Astrocyte (in vitro differentiated cells and primary cell): ENCODE results near the gene CEP128. TPM values are rescaled to one million over a fixed set of nuclear protein-coding genes. Genes with fewer than 3 reads are reported as not detected.
"Not testable (repeated sequence)": the region's sequence is repeated elsewhere in the genome, so short reads cannot be mapped to it uniquely, and the experiment has no call there.

Experiments used
- DNase-seq: peaks from one replicate; pipeline ENCODE4 v3.0.0-alpha.2; 2010; ENCODE audit warnings: low read depth
- FAIRE-seq: peaks from 2 replicates; lab custom pipeline; 2011; peaks lifted over from hg19 to GRCh38; lab: Jason Lieb, UNC
- H2AFZ ChIP-seq: 2 replicates; pipeline ENCODE4 v1.6.0; 2012; ENCODE audit warnings: low read depth, low read length, inconsistent platforms
- H3K27ac ChIP-seq: 2 replicates; pipeline ENCODE4 v1.5.1; 2011; ENCODE audit warnings: low read depth, low read length, inconsistent platforms
- H3K27me3 ChIP-seq: 2 replicates; pipeline ENCODE4 v1.6.0; 2011; ENCODE audit warnings: low read length, inconsistent platforms; ENCODE audit not compliant: insufficient read depth
- H3K36me3 ChIP-seq: 2 replicates; pipeline ENCODE4 v1.5.1; 2011; ENCODE audit warnings: low read length, inconsistent platforms; ENCODE audit not compliant: insufficient read depth
- H3K4me1 ChIP-seq: 2 replicates; pipeline ENCODE4 v1.5.1; 2011; ENCODE audit warnings: low read length, inconsistent platforms; ENCODE audit not compliant: insufficient read depth
- H3K4me2 ChIP-seq: 2 replicates; pipeline ENCODE4 v1.6.0; 2012; ENCODE audit warnings: low read length, inconsistent platforms
- H3K4me3 ChIP-seq: 2 replicates; pipeline ENCODE4 v1.5.1; 2011; ENCODE audit warnings: low read depth, mild to moderate bottlenecking, low read length, inconsistent platforms; ENCODE audit not compliant: insufficient read depth
- H3K79me2 ChIP-seq: 2 replicates; pipeline ENCODE4 v1.6.0; 2012; ENCODE audit warnings: mild to moderate bottlenecking, low read length, inconsistent platforms; ENCODE audit not compliant: insufficient read depth
- H3K9ac ChIP-seq: 2 replicates; pipeline ENCODE4 v1.6.0; 2012; ENCODE audit warnings: mild to moderate bottlenecking, low read length, inconsistent platforms
- H3K9me3 ChIP-seq: 2 replicates; pipeline ENCODE4 v1.5.1; 2012; ENCODE audit warnings: low read depth, mild to moderate bottlenecking, low read length, inconsistent platforms; ENCODE audit not compliant: insufficient read depth
- H4K20me1 ChIP-seq: 2 replicates; pipeline ENCODE4 v1.6.0; 2012; ENCODE audit warnings: low read length, inconsistent platforms; ENCODE audit not compliant: insufficient read depth
- H3K27ac Mint-ChIP-seq: one replicate; pipeline ENCODE4 v1.8.0; 2021; ENCODE audit warnings: mild to moderate bottlenecking, mixed read lengths; ENCODE audit not compliant: unreplicated experiment
- H3K27me3 Mint-ChIP-seq: one replicate; pipeline ENCODE4 v1.8.0; 2021; ENCODE audit warnings: low read depth, mixed read lengths; ENCODE audit not compliant: unreplicated experiment
- H3K36me3 Mint-ChIP-seq: one replicate; pipeline ENCODE4 v1.8.0; 2021; ENCODE audit warnings: low read depth, mixed read lengths; ENCODE audit not compliant: unreplicated experiment
- H3K4me1 Mint-ChIP-seq: one replicate; pipeline ENCODE4 v1.8.0; 2021; ENCODE audit warnings: low read depth, mixed read lengths; ENCODE audit not compliant: unreplicated experiment
- H3K4me3 Mint-ChIP-seq: one replicate; pipeline ENCODE4 v1.8.0; 2021; ENCODE audit warnings: mild to moderate bottlenecking, moderate library complexity, mixed read lengths; ENCODE audit not compliant: unreplicated experiment
- H3K9me3 Mint-ChIP-seq: one replicate; pipeline ENCODE4 v1.8.0; 2021; ENCODE audit warnings: mild to moderate bottlenecking, mixed read lengths; ENCODE audit not compliant: unreplicated experiment
- EZH2 ChIP-seq: IDR thresholded peaks from 2 replicates; pipeline ENCODE4 v1.6.1; 2012; ENCODE audit warnings: mild to moderate bottlenecking, low read length, inconsistent platforms; ENCODE audit not compliant: insufficient read depth
- total RNA-seq: library from RNA; stranded (reverse); gene quantifications from 2 replicates; pipeline ENCODE4 v1.2.1, GENCODE V29; 2021
- TF ChIP-seq, protein P1 (sequence below): IDR thresholded peaks from 2 replicates; pipeline ENCODE4 v1.5.1; 2011; ENCODE audit warnings: low read depth, mild to moderate bottlenecking, inconsistent platforms, low read length, moderate library complexity; ENCODE audit not compliant: insufficient read depth

CEP128 gene
- total RNA-seq, 1 donor from 2014 or later = 6.4 TPM

DNA sequence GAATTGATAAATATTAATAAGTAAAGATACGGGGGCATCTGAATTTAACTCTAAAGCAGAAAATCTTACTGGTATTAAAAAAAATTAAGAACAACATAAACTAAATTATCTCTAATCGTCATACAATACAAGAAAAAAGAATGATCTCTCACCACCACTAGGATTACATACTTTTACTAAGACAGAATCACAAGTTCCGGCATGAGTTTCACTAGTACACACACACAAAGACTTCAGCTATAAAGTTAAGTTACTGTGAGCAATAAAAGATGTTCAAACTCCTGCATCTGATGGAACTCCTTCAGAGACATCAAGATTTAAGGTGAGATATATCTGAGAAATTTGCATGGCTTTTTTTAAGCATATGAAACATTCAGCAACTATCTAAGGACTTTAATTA, 21.9 kb downstream of the CEP128 start:
- DNase-seq (no peak), FAIRE-seq (no peak)
- no peak overlapping the region for H3K4me2 ChIP-seq
- no peaks in the 10 kb centered on the region for H3K9me3 ChIP-seq
- no peak overlapping the region for H3K27ac ChIP-seq
- H3K27me3 ChIP-seq = no peaks in the 10 kb centered on the region
- H3K27ac Mint-ChIP-seq = no peak overlapping the region
- H3K27me3 Mint-ChIP-seq = no peaks in the 10 kb centered on the region
- no peaks in the 10 kb centered on the region for H3K36me3 ChIP-seq
- no peaks in the 10 kb centered on the region for H3K9me3 Mint-ChIP-seq
- H2AFZ ChIP-seq = no peak overlapping the region
- no peaks in the 10 kb centered on the region for H3K4me1 Mint-ChIP-seq
- TF ChIP-seq, protein P1, sequence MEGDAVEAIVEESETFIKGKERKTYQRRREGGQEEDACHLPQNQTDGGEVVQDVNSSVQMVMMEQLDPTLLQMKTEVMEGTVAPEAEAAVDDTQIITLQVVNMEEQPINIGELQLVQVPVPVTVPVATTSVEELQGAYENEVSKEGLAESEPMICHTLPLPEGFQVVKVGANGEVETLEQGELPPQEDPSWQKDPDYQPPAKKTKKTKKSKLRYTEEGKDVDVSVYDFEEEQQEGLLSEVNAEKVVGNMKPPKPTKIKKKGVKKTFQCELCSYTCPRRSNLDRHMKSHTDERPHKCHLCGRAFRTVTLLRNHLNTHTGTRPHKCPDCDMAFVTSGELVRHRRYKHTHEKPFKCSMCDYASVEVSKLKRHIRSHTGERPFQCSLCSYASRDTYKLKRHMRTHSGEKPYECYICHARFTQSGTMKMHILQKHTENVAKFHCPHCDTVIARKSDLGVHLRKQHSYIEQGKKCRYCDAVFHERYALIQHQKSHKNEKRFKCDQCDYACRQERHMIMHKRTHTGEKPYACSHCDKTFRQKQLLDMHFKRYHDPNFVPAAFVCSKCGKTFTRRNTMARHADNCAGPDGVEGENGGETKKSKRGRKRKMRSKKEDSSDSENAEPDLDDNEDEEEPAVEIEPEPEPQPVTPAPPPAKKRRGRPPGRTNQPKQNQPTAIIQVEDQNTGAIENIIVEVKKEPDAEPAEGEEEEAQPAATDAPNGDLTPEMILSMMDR = no peak
- no peak for TF ChIP-seq EZH2
- H3K4me3 ChIP-seq = no peak overlapping the region
- no peaks in the 10 kb centered on the region for H3K36me3 Mint-ChIP-seq
- no peak overlapping the region for H3K9ac ChIP-seq
- H3K4me1 ChIP-seq = no peaks in the 10 kb centered on the region
- no peak overlapping the region for H3K4me3 Mint-ChIP-seq
- no peaks in the 10 kb centered on the region for H4K20me1 ChIP-seq
- H3K79me2 ChIP-seq = no peaks in the 10 kb centered on the region

- DNase-seq, H3K27ac ChIP-seq, H3K4me2 ChIP-seq, H3K4me1 ChIP-seq, H3K36me3 Mint-ChIP-seq, H3K79me2 ChIP-seq, H3K9me3 ChIP-seq, H3K4me3 Mint-ChIP-seq, H2AFZ ChIP-seq, H3K27ac Mint-ChIP-seq, FAIRE-seq, H4K20me1 ChIP-seq, H3K4me3 ChIP-seq, H3K36me3 ChIP-seq, H3K27me3 Mint-ChIP-seq, H3K9ac ChIP-seq, H3K27me3 ChIP-seq, H3K9me3 Mint-ChIP-seq, H3K4me1 Mint-ChIP-seq: not testable (repeated sequence)
These were observed 29.5 kb downstream of the CEP128 start for GRCh38 chr14:80912013-80912412.

- Mint-ChIP-seq H3K4me1 (no peaks in the 10 kb centered on the region), H3K27me3 (no peaks in the 10 kb centered on the region), H3K36me3 (no peaks in the 10 kb centered on the region), H3K9me3 (no peaks in the 10 kb centered on the region), H3K4me3 (no peak overlapping the region), H3K27ac (no peak overlapping the region)
- H3K9ac ChIP-seq = no peak overlapping the region
- no peaks in the 10 kb centered on the region for H3K9me3 ChIP-seq
- no peaks in the 10 kb centered on the region for H3K27me3 ChIP-seq
- H3K4me2 ChIP-seq = no peak overlapping the region
- no peaks in the 10 kb centered on the region for H3K4me1 ChIP-seq
- no peaks in the 10 kb centered on the region for H3K36me3 ChIP-seq
- TF ChIP-seq, protein P1 = no peak
- TF ChIP-seq EZH2 = no peak
- no peaks in the 10 kb centered on the region for H3K79me2 ChIP-seq
- H2AFZ ChIP-seq = no peak overlapping the region
- DNase-seq (no peak), FAIRE-seq (peak; percentile 37)
- H3K4me3 ChIP-seq = no peak overlapping the region
- H3K27ac ChIP-seq = no peak overlapping the region
- no peaks in the 10 kb centered on the region for H4K20me1 ChIP-seq
These were observed 34.6 kb downstream of the CEP128 start for GRCh38 chr14:80906946-80907345.
